Neuronal stem cell (in vitro differentiated cells): ENCODE results near the gene LRP11.
"Not testable (repeated sequence)": the region's sequence is repeated elsewhere in the genome, so short reads cannot be mapped to it uniquely, and the experiment has no call there.

Source experiments
- DNase-seq: peaks from one replicate; pipeline ENCODE4 v3.0.0-alpha.2; 2013; ENCODE audit warnings: low spot score
- H2AFZ ChIP-seq: one replicate; pipeline ENCODE4 v1.6.1; 2013; ENCODE audit warnings: mild to moderate bottlenecking, low read length, inconsistent platforms
- H2AK5ac ChIP-seq: 2 replicates; pipeline ENCODE4 v1.6.1; 2013; ENCODE audit warnings: low read depth, mild to moderate bottlenecking, inconsistent platforms, low read length, moderate library complexity, mixed read lengths
- H2BK120ac ChIP-seq: 2 replicates; pipeline ENCODE4 v1.6.1; 2013; ENCODE audit warnings: low read depth, mild to moderate bottlenecking, inconsistent platforms, low read length, moderate library complexity, mixed read lengths
- H2BK12ac ChIP-seq: one replicate; pipeline ENCODE4 v1.6.1; 2013; ENCODE audit warnings: low read length, inconsistent platforms
- H2BK15ac ChIP-seq: 2 replicates; pipeline ENCODE4 v1.6.1; 2013; ENCODE audit warnings: mild to moderate bottlenecking, low read length, inconsistent platforms, mixed read lengths
- H2BK5ac ChIP-seq: one replicate; pipeline ENCODE4 v1.6.1; 2013; ENCODE audit warnings: inconsistent platforms, mild to moderate bottlenecking, low read length, moderate library complexity
- H3K14ac ChIP-seq: one replicate; pipeline ENCODE4 v1.6.1; 2013; ENCODE audit warnings: low read length, inconsistent platforms
- H3K18ac ChIP-seq: 2 replicates; pipeline ENCODE4 v1.6.1; 2013; ENCODE audit warnings: low read length, inconsistent platforms
- H3K23ac ChIP-seq: 2 replicates; pipeline ENCODE4 v1.6.1; 2013; ENCODE audit warnings: low read depth, mild to moderate bottlenecking, mixed read lengths, low read length, inconsistent platforms; ENCODE audit not compliant: poor library complexity
- H3K27ac ChIP-seq: replicated peaks from 3 replicates; pipeline ENCODE4 v1.5.1; 2013; ENCODE audit warnings: low read length, inconsistent platforms
- H3K27me3 ChIP-seq, 3 experiments: 2 replicates each; pipeline ENCODE4 v1.6.1; 2013; ENCODE audit warnings: low read length in 3 of 3, mild to moderate bottlenecking in 2 of 3, inconsistent platforms in 1 of 3, low read depth in 1 of 3, mixed read lengths in 1 of 3, moderate library complexity in 1 of 3; ENCODE audit not compliant: control insufficient read depth in 3 of 3, insufficient read depth in 3 of 3
- H3K36me3 ChIP-seq, 2 donors: replicated peaks in 1 of 2; 2 replicates each; pipeline ENCODE4 v1.6.1; 2013; ENCODE audit warnings: low read length in 2 of 2; ENCODE audit not compliant: control insufficient read depth in 2 of 2, insufficient read depth in 2 of 2
- H3K4ac ChIP-seq: 2 replicates; pipeline ENCODE4 v1.6.1; 2013; ENCODE audit warnings: inconsistent platforms, mild to moderate bottlenecking, low read length, moderate library complexity
- H3K4me1 ChIP-seq, 2 donors: 1 replicate in 1 of 2; 2 replicates in 1 of 2; pipeline ENCODE4 v1.6.1; 2013; ENCODE audit warnings: low read length in 2 of 2, low read depth in 1 of 2; ENCODE audit not compliant: control insufficient read depth in 2 of 2, insufficient read depth in 1 of 2
- H3K4me2 ChIP-seq: one replicate; pipeline ENCODE4 v1.6.1; 2013; ENCODE audit warnings: mild to moderate bottlenecking, low read length, inconsistent platforms; ENCODE audit not compliant: insufficient read depth, poor library complexity, severe bottlenecking
- H3K4me3 ChIP-seq, 2 donors: 2 replicates each; pipeline ENCODE4 v1.5.1; 2013; ENCODE audit warnings: low read length in 2 of 2, mild to moderate bottlenecking in 2 of 2, inconsistent platforms in 1 of 2, moderate library complexity in 1 of 2
- H3K79me1 ChIP-seq: one replicate; pipeline ENCODE4 v1.6.1; 2013; ENCODE audit warnings: low read depth, mild to moderate bottlenecking, inconsistent platforms, low read length, moderate library complexity
- H3K9ac ChIP-seq: one replicate; pipeline ENCODE4 v1.6.1; 2013; ENCODE audit warnings: mild to moderate bottlenecking, low read depth, low read length, inconsistent platforms; ENCODE audit not compliant: poor library complexity
- H3K9me3 ChIP-seq, 2 donors: replicated peaks in 1 of 2; 2 replicates each; pipeline versions ENCODE3 to v1.6.1; 2013; ENCODE audit warnings: low read length in 2 of 2, mild to moderate bottlenecking in 2 of 2, inconsistent platforms in 1 of 2, low read depth in 1 of 2, mixed read lengths in 1 of 2, moderate library complexity in 1 of 2; ENCODE audit not compliant: control insufficient read depth in 2 of 2, insufficient read depth in 1 of 2
- H4K8ac ChIP-seq: one replicate; pipeline ENCODE4 v1.6.1; 2013; ENCODE audit warnings: low read depth, mild to moderate bottlenecking, inconsistent platforms, low read length, moderate library complexity
- H4K91ac ChIP-seq: one replicate; pipeline ENCODE4 v1.6.1; 2013; ENCODE audit warnings: low read length, low read depth, mild to moderate bottlenecking, inconsistent platforms; ENCODE audit not compliant: poor library complexity
- WGBS, 2 donors: extraction: QIAGEN DNeasy Blood & Tissue Kit; methylation state at CpG; one replicate each; pipeline ENCODE4 v1.1.7; 2013; ENCODE audit warnings: missing lambda C conversion rate in 2 of 2, mixed read lengths in 1 of 2; ENCODE audit not compliant: insufficient read length in 2 of 2, insufficient replicate concordance in 1 of 2; ENCODE audit errors: extremely low coverage in 2 of 2; 5-methylcytosine and 5-hydroxymethylcytosine counted together

LRP11 gene

DNA sequence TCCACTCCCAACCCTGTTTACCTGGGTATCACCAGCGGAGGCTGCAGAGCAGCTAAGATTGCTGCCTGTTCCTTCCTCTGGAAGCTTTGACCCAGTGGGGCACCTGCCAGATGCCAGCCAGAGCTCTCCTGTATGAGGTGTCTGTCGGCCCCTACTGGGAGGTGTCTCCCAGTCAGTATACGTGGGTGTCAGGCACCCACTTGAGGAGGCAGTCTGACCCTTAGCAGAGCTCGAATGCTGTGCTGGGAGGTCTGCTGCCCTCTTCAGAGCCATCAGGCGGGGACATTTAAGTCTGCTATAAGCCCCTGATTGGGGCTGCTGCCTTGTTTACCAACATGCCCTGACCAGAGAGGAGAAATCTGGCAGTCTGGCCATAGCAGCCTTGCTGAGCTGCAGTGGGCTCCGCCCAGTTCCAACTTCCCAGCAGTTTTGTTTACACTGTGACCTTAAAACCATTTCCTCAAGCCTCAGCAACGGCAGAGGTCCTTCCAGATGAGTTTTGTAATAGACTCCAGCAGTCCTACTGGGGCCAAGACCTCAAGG, 31.0 kb upstream of the LRP11 start:
- H3K9ac ChIP-seq = no peak overlapping the region
- no peak overlapping the region for H4K8ac ChIP-seq
- peaks cover 0 to 18% (median 0%) of the 10 kb centered on the region in 3 experiments for H3K27me3 ChIP-seq
- H3K23ac ChIP-seq = no peak overlapping the region
- no peak for DNase-seq
- no peaks in the 10 kb centered on the region for H3K4me1 ChIP-seq
- H2BK5ac ChIP-seq = no peak overlapping the region
- WGBS, 2 donors = no CpG with 5 or more reads among the region's 7 CpGs
- no peak overlapping the region for H4K91ac ChIP-seq
- H2BK12ac ChIP-seq = no peak overlapping the region
- no peak overlapping the region for H2BK120ac ChIP-seq
- no peak overlapping the region for H3K14ac ChIP-seq
- no peak overlapping the region for H3K4me3 ChIP-seq
- no peak overlapping the region for H3K27ac ChIP-seq
- H3K4me2 ChIP-seq = no peak overlapping the region
- no peaks in the 10 kb centered on the region for H3K36me3 ChIP-seq
- no peak overlapping the region for H2AK5ac ChIP-seq
- H3K18ac ChIP-seq = no peak overlapping the region
- no peaks in the 10 kb centered on the region for H3K9me3 ChIP-seq
- no peak overlapping the region for H2BK15ac ChIP-seq
- H2AFZ ChIP-seq = no peak overlapping the region
- H3K79me1 ChIP-seq = no peaks in the 10 kb centered on the region
- no peak overlapping the region for H3K4ac ChIP-seq

DNA sequence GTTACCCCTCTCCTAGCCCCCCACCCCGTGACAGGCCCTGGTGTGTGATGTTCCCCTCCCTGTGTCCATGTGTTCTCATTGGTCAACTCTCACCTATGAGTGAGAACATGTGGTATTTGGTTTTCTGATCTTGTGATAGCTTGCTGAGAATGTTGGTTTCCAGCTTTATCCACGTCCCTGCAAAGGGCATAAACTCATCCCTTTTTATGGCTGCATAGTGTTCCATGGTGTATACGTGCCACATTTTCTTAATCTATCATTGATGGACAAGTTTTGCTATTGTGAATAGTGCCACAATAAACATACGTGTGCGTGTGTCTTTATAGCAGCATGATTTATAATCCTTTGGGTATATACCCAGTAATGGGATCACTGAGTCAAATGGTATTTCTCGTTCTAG, 27.7 kb upstream of the LRP11 start:
- H4K8ac ChIP-seq, H2BK5ac ChIP-seq, H3K36me3 ChIP-seq, H3K18ac ChIP-seq, H2AFZ ChIP-seq, H2BK120ac ChIP-seq, H2BK12ac ChIP-seq, H2AK5ac ChIP-seq, H2BK15ac ChIP-seq, H3K9ac ChIP-seq, H3K14ac ChIP-seq, H3K4me1 ChIP-seq, H3K27me3 ChIP-seq, H3K4me3 ChIP-seq, H3K4ac ChIP-seq, H3K27ac ChIP-seq, H3K4me2 ChIP-seq, H3K23ac ChIP-seq, H3K79me1 ChIP-seq, H3K9me3 ChIP-seq, H4K91ac ChIP-seq, DNase-seq: not testable (repeated sequence)
- no CpG with 5 or more reads among the region's 6 CpGs for WGBS, 2 donors

DNA sequence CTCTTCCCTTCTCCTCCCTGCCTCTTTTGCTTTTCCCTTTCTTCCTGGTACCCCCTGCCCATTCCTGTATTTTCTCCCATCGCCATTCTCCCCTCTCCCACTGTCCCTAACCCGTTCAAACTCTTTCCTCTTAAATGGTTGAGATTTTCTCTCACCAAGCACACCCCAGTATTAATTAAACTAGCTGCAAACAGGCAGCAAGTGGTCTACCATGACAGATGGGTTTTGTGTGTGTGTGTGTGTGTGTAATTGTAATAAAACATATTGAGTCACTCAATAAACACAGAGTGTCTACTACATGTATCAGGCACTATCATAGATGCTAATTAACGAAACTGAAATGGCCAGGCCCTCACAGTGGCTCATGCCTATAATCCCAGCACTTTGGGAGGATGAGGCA, 27.1 kb upstream of the LRP11 start:
- Histone ChIP-seq H3K9me3 (no peaks in the 10 kb centered on the region), H3K4me2 (no peak overlapping the region), H3K27ac (no peak overlapping the region), H3K9ac (no peak overlapping the region), H3K27me3 (peaks cover 0 to 6% (median 0%) of the 10 kb centered on the region in 3 experiments), H2BK15ac (no peak overlapping the region), H3K4me3 (no peak overlapping the region), H3K14ac (no peak overlapping the region), H2AFZ (no peak overlapping the region), H2BK120ac (no peak overlapping the region), H3K23ac (no peak overlapping the region), H3K36me3 (no peaks in the 10 kb centered on the region), H2BK12ac (no peak overlapping the region), H2BK5ac (no peak overlapping the region), H2AK5ac (no peak overlapping the region), H3K4ac (no peak overlapping the region), H3K18ac (no peak overlapping the region), H4K91ac (no peak overlapping the region), H3K4me1 (no peaks in the 10 kb centered on the region), H3K79me1 (no peaks in the 10 kb centered on the region), H4K8ac (no peak overlapping the region)
- WGBS, 2 donors = 100% methylated on average over 2 of the region's 3 CpGs; no CpG with 5 or more reads in 1 of the 2 donors
- DNase-seq = no peak

DNA sequence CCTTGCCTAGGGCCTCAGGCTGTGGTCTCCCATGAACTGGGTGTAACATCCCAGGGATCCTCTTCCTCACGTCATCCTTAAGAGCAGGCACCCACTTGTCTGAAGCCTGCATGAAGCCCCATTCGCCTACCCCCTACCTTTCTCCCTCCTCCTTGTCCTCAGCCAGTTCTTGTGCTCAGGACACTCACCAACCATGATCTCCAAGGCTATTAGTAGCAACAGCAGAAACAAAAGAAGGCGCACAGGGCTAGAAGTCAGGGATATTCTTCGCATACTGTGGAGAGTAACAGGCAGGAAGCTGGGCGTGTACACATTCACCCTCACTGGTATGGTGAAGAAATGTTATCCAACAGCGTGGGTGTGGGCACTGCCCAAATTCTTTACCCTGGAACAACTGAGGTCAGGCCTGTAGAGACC, 26.5 kb upstream of the LRP11 start:
- H2BK120ac ChIP-seq = no peak overlapping the region
- no peak overlapping the region for H2BK15ac ChIP-seq
- DNase-seq = no peak
- H2AK5ac ChIP-seq = no peak overlapping the region
- H3K4ac ChIP-seq = no peak overlapping the region
- H2AFZ ChIP-seq = no peak overlapping the region
- no peaks in the 10 kb centered on the region for H3K79me1 ChIP-seq
- no peak overlapping the region for H2BK12ac ChIP-seq
- H3K4me2 ChIP-seq = no peak overlapping the region
- no peak overlapping the region for H4K91ac ChIP-seq
- no peak overlapping the region for H3K27ac ChIP-seq
- H3K18ac ChIP-seq = no peak overlapping the region
- WGBS, 2 donors = no CpG with 5 or more reads among the region's 6 CpGs
- no peaks in the 10 kb centered on the region for H3K4me1 ChIP-seq
- H2BK5ac ChIP-seq = no peak overlapping the region
- no peak overlapping the region for H3K4me3 ChIP-seq
- H3K23ac ChIP-seq = no peak overlapping the region
- no peaks in the 10 kb centered on the region for H3K9me3 ChIP-seq
- peaks cover 0 to 6% (median 0%) of the 10 kb centered on the region in 3 experiments for H3K27me3 ChIP-seq
- H3K14ac ChIP-seq = no peak overlapping the region
- H3K9ac ChIP-seq = no peak overlapping the region
- no peaks in the 10 kb centered on the region for H3K36me3 ChIP-seq
- H4K8ac ChIP-seq = no peak overlapping the region
